ENCODE measurements around the gene GNA12. TPM values are rescaled to one million over a fixed set of nuclear protein-coding genes. Genes with fewer than 3 reads are reported as not detected.
A peak's percentile ranks its signal among the peaks of the same experiment; 100 is the strongest.

The GNA12 gene
- total RNA-seq, 1 donor from 2014 or later = 47.2 TPM

DNA sequence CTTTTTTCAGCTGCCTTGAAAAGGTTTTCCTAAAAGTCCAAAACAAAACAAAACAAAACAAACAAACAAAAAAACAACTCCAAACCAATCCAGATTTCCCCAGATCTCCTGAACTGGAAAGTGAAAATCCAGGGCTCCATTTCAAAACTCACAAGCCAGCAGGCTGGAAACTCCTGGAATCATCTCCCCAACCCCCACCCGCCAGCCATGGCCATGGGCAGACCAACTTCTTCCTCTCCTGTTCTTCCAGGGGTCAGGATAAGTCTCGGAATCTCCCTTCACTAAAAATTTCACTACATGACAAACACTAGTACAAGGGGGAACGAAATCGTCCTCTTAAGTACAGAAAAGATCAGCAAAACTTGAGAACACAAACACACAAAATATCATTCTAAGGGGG lies 40.4 kb downstream of the GNA12 start:
- H3K4me3 ChIP-seq = no peak overlapping the region
- no peaks in the 10 kb centered on the region for H3K9me3 ChIP-seq
- H3K4me1 ChIP-seq = peaks cover 29% of the 10 kb centered on the region
- intact Hi-C loops (cut with DNase I) = no loop called here
- H3K36me3 ChIP-seq = no peaks in the 10 kb centered on the region
- no peak for ATAC-seq
- TF ChIP-seq, protein P1, sequence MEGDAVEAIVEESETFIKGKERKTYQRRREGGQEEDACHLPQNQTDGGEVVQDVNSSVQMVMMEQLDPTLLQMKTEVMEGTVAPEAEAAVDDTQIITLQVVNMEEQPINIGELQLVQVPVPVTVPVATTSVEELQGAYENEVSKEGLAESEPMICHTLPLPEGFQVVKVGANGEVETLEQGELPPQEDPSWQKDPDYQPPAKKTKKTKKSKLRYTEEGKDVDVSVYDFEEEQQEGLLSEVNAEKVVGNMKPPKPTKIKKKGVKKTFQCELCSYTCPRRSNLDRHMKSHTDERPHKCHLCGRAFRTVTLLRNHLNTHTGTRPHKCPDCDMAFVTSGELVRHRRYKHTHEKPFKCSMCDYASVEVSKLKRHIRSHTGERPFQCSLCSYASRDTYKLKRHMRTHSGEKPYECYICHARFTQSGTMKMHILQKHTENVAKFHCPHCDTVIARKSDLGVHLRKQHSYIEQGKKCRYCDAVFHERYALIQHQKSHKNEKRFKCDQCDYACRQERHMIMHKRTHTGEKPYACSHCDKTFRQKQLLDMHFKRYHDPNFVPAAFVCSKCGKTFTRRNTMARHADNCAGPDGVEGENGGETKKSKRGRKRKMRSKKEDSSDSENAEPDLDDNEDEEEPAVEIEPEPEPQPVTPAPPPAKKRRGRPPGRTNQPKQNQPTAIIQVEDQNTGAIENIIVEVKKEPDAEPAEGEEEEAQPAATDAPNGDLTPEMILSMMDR (IDR thresholded peaks at IDR 0.05) = no peak
- no peak overlapping the region for H3K27ac ChIP-seq
- H3K27me3 ChIP-seq = no peaks in the 10 kb centered on the region
- DNase-seq = peak; percentile 39

DNA sequence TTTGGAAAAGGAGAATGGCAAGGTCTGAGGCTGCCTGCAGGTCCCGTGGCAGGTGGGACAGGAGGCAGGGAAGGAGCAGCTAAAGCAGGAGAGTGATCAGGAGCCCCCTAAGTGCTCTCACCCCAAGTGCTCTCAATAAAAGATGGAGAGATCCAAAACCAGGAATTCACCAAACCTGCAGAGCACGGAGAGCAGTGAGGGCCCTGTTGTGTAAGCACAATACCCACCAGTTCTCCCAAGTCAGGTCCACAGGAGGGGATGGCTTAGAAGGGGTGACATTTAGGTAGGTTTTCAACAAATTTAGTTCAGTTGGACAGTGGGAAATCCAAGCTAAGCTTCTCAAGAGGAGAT lies 40.8 kb downstream of the GNA12 start:
- H3K36me3 ChIP-seq = no peaks in the 10 kb centered on the region
- no peak overlapping the region for H3K4me3 ChIP-seq
- H3K4me1 ChIP-seq = peaks cover 29% of the 10 kb centered on the region
- intact Hi-C loops (cut with DNase I) = no loop called here
- H3K27me3 ChIP-seq = no peaks in the 10 kb centered on the region
- H3K9me3 ChIP-seq = no peaks in the 10 kb centered on the region
- peak overlapping the region; percentile 59 for H3K27ac ChIP-seq
- ATAC-seq (peak; percentile 48), DNase-seq (no peak)
- TF ChIP-seq, protein P1 (IDR thresholded peaks at IDR 0.05) = no peak

DNA sequence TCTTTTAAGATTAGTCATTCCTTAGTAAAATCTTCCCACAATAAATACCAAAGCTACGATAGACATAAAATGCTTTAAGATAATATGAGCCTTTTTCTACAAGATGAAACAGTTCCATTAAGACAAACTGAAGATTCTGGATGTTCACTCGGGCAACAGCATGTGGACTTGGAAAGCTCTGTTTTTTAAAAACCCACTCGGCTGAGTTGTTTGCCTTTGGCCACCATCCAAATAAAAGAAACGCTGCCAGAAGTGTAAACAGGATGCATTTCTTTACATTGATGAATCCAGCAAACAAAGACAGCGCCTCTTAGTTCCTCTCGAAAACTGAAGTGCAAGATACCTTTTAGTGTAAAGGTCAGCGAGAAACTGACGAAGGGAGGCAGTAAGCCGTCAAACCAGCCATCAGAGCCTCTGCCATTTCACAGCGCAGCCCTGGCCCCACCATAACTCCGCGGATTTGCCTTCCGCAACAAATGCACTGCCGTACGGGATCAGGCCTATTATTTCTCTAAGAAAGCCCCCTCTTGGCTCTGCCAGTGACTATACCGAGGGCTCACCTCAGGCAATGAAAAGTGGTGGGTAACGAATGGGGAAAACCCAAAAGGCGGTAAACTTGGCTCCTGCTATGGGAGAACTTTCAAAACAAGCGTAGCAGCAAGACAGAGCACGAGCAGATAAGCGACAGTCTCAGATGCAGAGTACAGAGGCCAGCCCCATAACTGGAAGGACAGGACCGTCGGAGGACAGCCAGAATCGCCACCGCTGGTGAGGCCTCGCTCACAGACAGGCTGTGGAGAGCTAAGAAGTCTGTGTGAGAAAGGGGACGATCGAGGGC lies 41.4 kb downstream of the GNA12 start:
- peak overlapping the region; percentile 11 for H3K4me3 ChIP-seq
- intact Hi-C loops (cut with DNase I) = no loop called here
- H3K4me1 ChIP-seq = peaks cover 29% of the 10 kb centered on the region
- ATAC-seq (peak; percentile 69), DNase-seq (peak; percentile 65)
- H3K27ac ChIP-seq = peak overlapping the region; percentile 59
- H3K27me3 ChIP-seq = no peaks in the 10 kb centered on the region
- TF ChIP-seq, protein P1 (IDR thresholded peaks at IDR 0.05) = no peak
- H3K36me3 ChIP-seq = no peaks in the 10 kb centered on the region
- H3K9me3 ChIP-seq = no peaks in the 10 kb centered on the region

DNA sequence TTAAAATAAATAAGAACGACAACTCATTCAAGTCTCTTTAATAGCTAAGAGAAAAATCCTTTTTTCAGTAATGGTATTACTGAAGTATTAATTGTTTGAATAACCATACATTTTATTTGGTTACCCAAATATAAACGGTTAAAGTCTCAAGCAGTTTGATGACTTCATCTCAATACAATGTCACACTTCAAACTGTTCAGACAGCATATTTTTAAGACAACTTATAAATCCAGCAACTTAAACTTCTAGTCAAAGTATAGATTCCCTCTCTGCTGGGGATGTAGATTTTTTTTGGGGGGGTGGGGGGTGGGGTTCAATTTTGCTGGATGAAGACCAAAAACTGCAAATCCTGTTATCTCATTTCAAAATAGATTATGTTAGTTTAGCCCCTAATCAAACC lies 42.0 kb downstream of the GNA12 start:
- no peaks in the 10 kb centered on the region for H3K27me3 ChIP-seq
- DNase-seq (no peak), ATAC-seq (no peak)
- intact Hi-C loops (cut with DNase I) = no loop called here
- TF ChIP-seq, protein P1 (IDR thresholded peaks at IDR 0.05) = no peak
- no peak overlapping the region for H3K27ac ChIP-seq
- H3K36me3 ChIP-seq = no peaks in the 10 kb centered on the region
- no peak overlapping the region for H3K4me3 ChIP-seq
- no peaks in the 10 kb centered on the region for H3K9me3 ChIP-seq
- peaks cover 29% of the 10 kb centered on the region for H3K4me1 ChIP-seq

DNA sequence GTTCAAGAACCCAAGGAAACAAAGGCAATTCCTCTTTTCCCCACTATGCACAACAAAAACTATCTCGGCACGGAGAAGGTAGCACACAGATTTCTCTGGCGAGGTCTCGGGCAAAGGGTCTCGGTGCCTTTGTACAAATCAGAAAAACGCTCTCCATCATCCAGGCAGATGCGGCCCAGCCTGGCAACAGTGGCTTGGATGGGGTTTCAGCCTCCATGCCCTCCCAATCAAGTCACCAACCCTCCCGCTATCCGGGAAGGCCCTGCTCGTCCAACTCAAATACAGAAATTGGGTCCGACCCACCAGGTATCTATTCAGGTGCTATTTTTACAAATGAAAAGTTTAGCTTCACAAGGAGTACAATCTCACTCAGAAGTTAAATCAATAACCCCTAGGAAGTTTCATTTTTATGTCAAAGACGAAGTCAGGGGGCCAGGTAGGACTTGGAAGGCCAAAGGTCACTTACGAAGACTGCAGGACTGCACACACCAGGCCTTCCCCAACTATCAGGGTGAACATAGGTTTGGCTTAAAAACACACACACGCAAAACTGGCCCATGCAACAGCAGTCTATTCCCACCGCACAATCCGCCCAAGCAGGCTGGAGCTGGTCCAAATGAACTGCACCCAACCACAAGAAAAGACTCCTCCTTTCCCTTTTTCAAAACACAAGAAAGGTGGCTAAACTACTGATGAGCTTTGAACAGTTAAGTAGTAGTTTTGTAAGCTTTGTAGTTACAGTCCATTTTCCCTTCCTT lies 43.0 kb downstream of the GNA12 start:
- TF ChIP-seq, protein P1 (IDR thresholded peaks at IDR 0.05) = no peak
- Histone ChIP-seq H3K4me3 (no peak overlapping the region), H3K4me1 (peaks cover 29% of the 10 kb centered on the region), H3K36me3 (no peaks in the 10 kb centered on the region), H3K27ac (no peak overlapping the region), H3K9me3 (no peaks in the 10 kb centered on the region), H3K27me3 (no peaks in the 10 kb centered on the region)
- DNase-seq (no peak), ATAC-seq (peak; percentile 9)
- intact Hi-C loops (cut with DNase I) = no loop called here

All from upper lobe of right lung (tissue), 1 donor.